Hepatocyte (in vitro differentiated cells): Measurements from ENCODE around the gene CYP24A1. TPM values are rescaled to one million over a fixed set of nuclear protein-coding genes. Genes with fewer than 3 reads are reported as not detected.
A peak's percentile ranks its signal among the peaks of the same experiment; 100 is the strongest.

Experiments used
- DNase-seq: peaks from one replicate; pipeline ENCODE4 v3.0.0-alpha.2; 2016; ENCODE audit warnings: low spot score
- H2AFZ ChIP-seq: fragments of 200-600 bp; sonication (generic); 2 replicates; pipeline ENCODE4 v1.6.0; 2016; ENCODE audit warnings: antibody characterized with exemption, mild to moderate bottlenecking
- H3K27ac ChIP-seq: fragments of 200-600 bp; sonication (generic); 2 replicates; pipeline ENCODE4 v1.5.1; 2016; ENCODE audit warnings: mild to moderate bottlenecking
- H3K27me3 ChIP-seq: fragments of 200-600 bp; sonication (generic); 2 replicates; pipeline ENCODE4 v1.6.1; 2016
- H3K36me3 ChIP-seq: fragments of 200-600 bp; sonication (generic); replicated peaks from 2 replicates; pipeline ENCODE4 v1.5.1; 2016; ENCODE audit warnings: low read depth; ENCODE audit not compliant: insufficient read depth
- H3K4me1 ChIP-seq: fragments of 200-600 bp; sonication (generic); 2 replicates; pipeline ENCODE4 v1.5.1; 2016; ENCODE audit warnings: mild to moderate bottlenecking, moderate library complexity; ENCODE audit not compliant: insufficient read depth
- H3K4me2 ChIP-seq: fragments of 200-600 bp; sonication (generic); 2 replicates; pipeline ENCODE4 v1.6.0; 2016
- H3K4me3 ChIP-seq: fragments of 200-600 bp; sonication (generic); 2 replicates; pipeline ENCODE4 v1.5.1; 2016; ENCODE audit warnings: mild to moderate bottlenecking
- H3K79me2 ChIP-seq: fragments of 200-600 bp; sonication (generic); 2 replicates; pipeline ENCODE4 v1.6.0; 2017; ENCODE audit warnings: mild to moderate bottlenecking
- H3K9me2 ChIP-seq: fragments of 200-600 bp; sonication (generic); replicated peaks from 2 replicates; pipeline ENCODE4 v1.6.0; 2017; ENCODE audit warnings: mild to moderate bottlenecking; ENCODE audit not compliant: insufficient read depth
- H3K9me3 ChIP-seq: fragments of 200-600 bp; sonication (generic); 2 replicates; pipeline ENCODE4 v1.5.1; 2016; ENCODE audit warnings: low read depth, mild to moderate bottlenecking
- H4K20me1 ChIP-seq: fragments of 200-600 bp; sonication (generic); 2 replicates; pipeline ENCODE4 v1.6.0; 2016; ENCODE audit warnings: mild to moderate bottlenecking; ENCODE audit not compliant: insufficient read depth, poor library complexity, severe bottlenecking
- EZH2 ChIP-seq: fragments of 200-600 bp; sonication (generic); IDR thresholded peaks from 2 replicates; pipeline ENCODE4 v1.6.1; 2016; ENCODE audit warnings: antibody characterized with exemption, mild to moderate bottlenecking, borderline replicate concordance
- EZH2phosphoT487 ChIP-seq: fragments of 200-600 bp; sonication (generic); IDR thresholded peaks from one replicate; pipeline ENCODE4 v1.6.1; 2018; ENCODE audit warnings: antibody characterized with exemption, mild to moderate bottlenecking, low read depth, moderate library complexity; ENCODE audit not compliant: unreplicated experiment, severe bottlenecking
- WGBS: methylation state at CpG from one replicate; pipeline ENCODE4 v1.1.6; 2016; ENCODE audit warnings: low lambda C conversion rate; ENCODE audit errors: missing lambda C conversion rate; 5-methylcytosine and 5-hydroxymethylcytosine counted together
- polyA plus RNA-seq: library from polyadenylated mRNA; unstranded; fragments of >200 nt; fragmentation: Nextera tagmentation; extraction: Ambion mirVana; gene quantifications from 2 replicates; pipeline ENCODE4 v1.2.1, GENCODE V29; 2016
- total RNA-seq: library from RNA; depleted of rRNA; stranded (reverse); fragments of >200 nt; gene quantifications from 2 replicates; pipeline ENCODE4 v1.2.3, GENCODE V29; 2014
- TF ChIP-seq, protein P1 (sequence below): fragments of 200-600 bp; sonication (generic); IDR thresholded peaks from 2 replicates; pipeline ENCODE4 v1.5.1; 2016; ENCODE audit warnings: antibody characterized with exemption, mild to moderate bottlenecking; ENCODE audit not compliant: poor library complexity

The CYP24A1 gene
- total and polyA plus RNA-seq, 2 experiments from 2014 or later: 1.5 TPM; not detected in 1

DNA sequence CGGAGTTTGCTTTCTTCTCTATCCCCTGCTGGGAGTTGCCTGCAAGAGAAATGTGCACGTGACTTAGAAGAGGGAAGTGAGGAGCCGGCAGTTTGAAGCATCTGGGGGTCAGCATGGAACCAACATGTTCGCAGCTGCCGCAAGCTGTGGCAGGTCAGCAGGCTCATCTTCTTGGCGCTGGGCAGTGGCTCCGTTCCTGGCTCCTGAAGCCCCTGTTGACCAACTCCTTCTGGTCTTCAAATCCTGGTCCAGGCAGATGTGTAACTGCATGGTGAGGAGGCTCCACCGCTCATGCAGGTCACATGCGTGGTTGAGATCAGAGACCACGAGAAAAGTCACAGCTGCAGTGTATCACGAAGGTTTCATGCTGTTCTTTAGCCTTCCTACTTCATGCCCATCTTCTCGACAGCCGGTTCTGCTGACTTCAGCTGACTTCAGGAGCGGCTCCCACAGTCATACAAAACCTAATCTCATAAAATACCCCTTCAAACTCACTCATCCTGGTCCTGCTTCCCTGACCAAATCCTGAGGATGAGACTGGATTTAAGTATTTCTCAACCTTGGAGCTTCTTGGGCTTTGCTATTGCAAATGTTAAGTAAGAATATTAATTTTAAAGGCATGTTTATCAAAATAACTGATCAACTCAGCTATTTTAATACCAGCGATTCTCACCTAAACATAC lies 58.5 kb downstream of the CYP24A1 start:
- peaks cover 18% of the 10 kb centered on the region for H3K4me1 ChIP-seq
- H3K4me2 ChIP-seq: no peak overlapping the region
- no peak overlapping the region for H2AFZ ChIP-seq
- TF ChIP-seq EZH2phosphoT487 (no peak), EZH2 (no peak)
- TF ChIP-seq, protein P1, sequence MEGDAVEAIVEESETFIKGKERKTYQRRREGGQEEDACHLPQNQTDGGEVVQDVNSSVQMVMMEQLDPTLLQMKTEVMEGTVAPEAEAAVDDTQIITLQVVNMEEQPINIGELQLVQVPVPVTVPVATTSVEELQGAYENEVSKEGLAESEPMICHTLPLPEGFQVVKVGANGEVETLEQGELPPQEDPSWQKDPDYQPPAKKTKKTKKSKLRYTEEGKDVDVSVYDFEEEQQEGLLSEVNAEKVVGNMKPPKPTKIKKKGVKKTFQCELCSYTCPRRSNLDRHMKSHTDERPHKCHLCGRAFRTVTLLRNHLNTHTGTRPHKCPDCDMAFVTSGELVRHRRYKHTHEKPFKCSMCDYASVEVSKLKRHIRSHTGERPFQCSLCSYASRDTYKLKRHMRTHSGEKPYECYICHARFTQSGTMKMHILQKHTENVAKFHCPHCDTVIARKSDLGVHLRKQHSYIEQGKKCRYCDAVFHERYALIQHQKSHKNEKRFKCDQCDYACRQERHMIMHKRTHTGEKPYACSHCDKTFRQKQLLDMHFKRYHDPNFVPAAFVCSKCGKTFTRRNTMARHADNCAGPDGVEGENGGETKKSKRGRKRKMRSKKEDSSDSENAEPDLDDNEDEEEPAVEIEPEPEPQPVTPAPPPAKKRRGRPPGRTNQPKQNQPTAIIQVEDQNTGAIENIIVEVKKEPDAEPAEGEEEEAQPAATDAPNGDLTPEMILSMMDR: no peak
- H3K9me2 ChIP-seq: no peaks in the 10 kb centered on the region
- H3K36me3 ChIP-seq: no peaks in the 10 kb centered on the region
- no peak overlapping the region for H3K4me3 ChIP-seq
- DNase-seq: peak; percentile 40
- WGBS: 82% methylated on average over 15 of the region's 15 CpGs
- H4K20me1 ChIP-seq: no peaks in the 10 kb centered on the region
- no peaks in the 10 kb centered on the region for H3K9me3 ChIP-seq
- H3K27me3 ChIP-seq: no peaks in the 10 kb centered on the region
- no peaks in the 10 kb centered on the region for H3K79me2 ChIP-seq
- peak overlapping the region; percentile 69 for H3K27ac ChIP-seq

- 88% methylated on average over 2 of the region's 2 CpGs for WGBS
These were observed 59.7 kb downstream of the CYP24A1 start for GRCh38 chr20:54114109-54114508.

GRCh38 chr20:54113566-54113965 lies 60.2 kb downstream of the CYP24A1 start:
- no peaks in the 10 kb centered on the region for H3K79me2 ChIP-seq
- H2AFZ ChIP-seq: no peak overlapping the region
- 82% methylated on average over 2 of the region's 2 CpGs for WGBS
- H3K9me3 ChIP-seq: no peaks in the 10 kb centered on the region
- H4K20me1 ChIP-seq: no peaks in the 10 kb centered on the region
- DNase-seq: peak; percentile 68
- H3K4me1 ChIP-seq: peaks cover 22% of the 10 kb centered on the region
- no peaks in the 10 kb centered on the region for H3K27me3 ChIP-seq
- H3K27ac ChIP-seq: peak overlapping the region; percentile 53
- H3K9me2 ChIP-seq: no peaks in the 10 kb centered on the region
- no peak overlapping the region for H3K4me3 ChIP-seq
- H3K4me2 ChIP-seq: no peak overlapping the region
- no peaks in the 10 kb centered on the region for H3K36me3 ChIP-seq
- no peak for TF ChIP-seq EZH2

More at GRCh38 chr20:54114109-54114508, 59.7 kb downstream of the CYP24A1 start:
- no peaks in the 10 kb centered on the region for H3K36me3 ChIP-seq
- no peaks in the 10 kb centered on the region for H3K79me2 ChIP-seq
- TF ChIP-seq, protein P1: no peak
- TF ChIP-seq EZH2phosphoT487: no peak
- TF ChIP-seq EZH2: no peak
- H3K4me3 ChIP-seq: no peak overlapping the region
- no peaks in the 10 kb centered on the region for H3K9me2 ChIP-seq
- no peaks in the 10 kb centered on the region for H4K20me1 ChIP-seq
- DNase-seq: no peak
- peak overlapping the region; percentile 53 for H3K27ac ChIP-seq
- H3K4me1 ChIP-seq: peaks cover 22% of the 10 kb centered on the region
- H3K4me2 ChIP-seq: no peak overlapping the region
- H2AFZ ChIP-seq: no peak overlapping the region
- H3K27me3 ChIP-seq: no peaks in the 10 kb centered on the region
- no peaks in the 10 kb centered on the region for H3K9me3 ChIP-seq

- Histone ChIP-seq H3K27me3 (no peaks in the 10 kb centered on the region), H4K20me1 (no peaks in the 10 kb centered on the region), H2AFZ (no peak overlapping the region), H3K36me3 (no peaks in the 10 kb centered on the region), H3K4me3 (no peak overlapping the region), H3K9me2 (no peaks in the 10 kb centered on the region), H3K79me2 (no peaks in the 10 kb centered on the region), H3K4me2 (no peak overlapping the region), H3K27ac (no peak overlapping the region), H3K9me3 (no peaks in the 10 kb centered on the region), H3K4me1 (peaks cover 32% of the 10 kb centered on the region)
- 81% methylated on average over 4 of the region's 4 CpGs for WGBS
- DNase-seq: no peak
- TF ChIP-seq, protein P1: no peak
- no peak for TF ChIP-seq EZH2
- no peak for TF ChIP-seq EZH2phosphoT487
These were observed 61.4 kb downstream of the CYP24A1 start for GRCh38 chr20:54112221-54112884.
